Duodenal mucosa (tissue), 2 donors: ENCODE measurements around the gene PTPRE.
A peak's percentile ranks its signal among the peaks of the same experiment; 100 is the strongest.

ENCODE experiments used
- H3K27ac ChIP-seq: one replicate; pipeline ENCODE4 v1.7.0; 2013; ENCODE audit warnings: low read depth, low read length
- H3K27me3 ChIP-seq, 2 donors: one replicate each; pipeline ENCODE4 v1.7.0; 2013; ENCODE audit warnings: low read length in 2 of 2, control low read depth in 1 of 2; ENCODE audit not compliant: insufficient read depth in 2 of 2, control insufficient read depth in 1 of 2
- H3K36me3 ChIP-seq, 2 donors: one replicate each; pipeline ENCODE4 v1.7.0; 2013; ENCODE audit warnings: low read length in 2 of 2, control low read depth in 1 of 2; ENCODE audit not compliant: insufficient read depth in 2 of 2, control insufficient read depth in 1 of 2
- H3K4me1 ChIP-seq, 2 donors: one replicate each; pipeline ENCODE4 v1.7.0; 2013; ENCODE audit warnings: low read length in 2 of 2, control low read depth in 1 of 2; ENCODE audit not compliant: insufficient read depth in 2 of 2, control insufficient read depth in 1 of 2
- H3K4me3 ChIP-seq, 2 donors: one replicate each; pipeline ENCODE4 v1.7.0; 2013; ENCODE audit warnings: low read length in 2 of 2, low read depth in 1 of 2
- H3K9ac ChIP-seq, 2 donors: one replicate each; pipeline ENCODE4 v1.7.0; 2013; ENCODE audit warnings: low read length in 2 of 2, low read depth in 1 of 2
- H3K9me3 ChIP-seq, 2 donors: one replicate each; pipeline ENCODE4 v1.7.0; 2013; ENCODE audit warnings: low read length in 2 of 2, control low read depth in 1 of 2; ENCODE audit not compliant: control insufficient read depth in 1 of 2

Gene PTPRE

GRCh38 chr10:128061306-128062300, 154.7 kb downstream of the PTPRE start:
- no peaks in the 10 kb centered on the region for H3K9me3 ChIP-seq
- H3K27me3 ChIP-seq = no peaks in the 10 kb centered on the region
- peaks cover 18 to 64% of the 10 kb centered on the region in 2 donors for H3K36me3 ChIP-seq
- no peak overlapping the region for H3K4me3 ChIP-seq
- no peak overlapping the region for H3K27ac ChIP-seq
- no peak overlapping the region for H3K9ac ChIP-seq
- H3K4me1 ChIP-seq = peaks cover 20 to 39% of the 10 kb centered on the region in 2 donors

GRCh38 chr10:128062331-128062880, 155.5 kb downstream of the PTPRE start:
- Histone ChIP-seq H3K4me1 (peaks cover 20 to 39% of the 10 kb centered on the region in 2 donors), H3K9ac (no peak overlapping the region), H3K4me3 (peak overlapping the region in 1 of 2 donors; percentile 0), H3K9me3 (no peaks in the 10 kb centered on the region), H3K27ac (no peak overlapping the region), H3K27me3 (no peaks in the 10 kb centered on the region), H3K36me3 (peaks cover 25 to 66% of the 10 kb centered on the region in 2 donors)

- Histone ChIP-seq H3K4me1 (peaks cover 20 to 39% of the 10 kb centered on the region in 2 donors), H3K9ac (no peak overlapping the region), H3K4me3 (peak overlapping the region in 1 of 2 donors; percentile 0), H3K27me3 (no peaks in the 10 kb centered on the region), H3K36me3 (peaks cover 28 to 65% of the 10 kb centered on the region in 2 donors), H3K9me3 (no peaks in the 10 kb centered on the region), H3K27ac (no peak overlapping the region)
These were observed 156.1 kb downstream of the PTPRE start for GRCh38 chr10:128062881-128063563.

- peak overlapping the region in 1 of 2 donors; percentile 38 for H3K9ac ChIP-seq
- peak overlapping the region; percentile 17 for H3K27ac ChIP-seq
- peaks cover 33 to 70% of the 10 kb centered on the region in 2 donors for H3K36me3 ChIP-seq
- H3K9me3 ChIP-seq = no peaks in the 10 kb centered on the region
- peaks cover 20 to 39% of the 10 kb centered on the region in 2 donors for H3K4me1 ChIP-seq
- no peaks in the 10 kb centered on the region for H3K27me3 ChIP-seq
- H3K4me3 ChIP-seq = peak overlapping the region in 1 of 2 donors; percentile 50
These were observed 156.8 kb downstream of the PTPRE start for GRCh38 chr10:128063736-128064107.

GRCh38 chr10:128064108-128064969, 157.4 kb downstream of the PTPRE start:
- no peaks in the 10 kb centered on the region for H3K9me3 ChIP-seq
- peaks cover 33 to 71% of the 10 kb centered on the region in 2 donors for H3K36me3 ChIP-seq
- no peaks in the 10 kb centered on the region for H3K27me3 ChIP-seq
- H3K4me1 ChIP-seq = peaks cover 20 to 39% of the 10 kb centered on the region in 2 donors
- H3K4me3 ChIP-seq = peak overlapping the region in 1 of 2 donors; percentile 50
- H3K27ac ChIP-seq = peak overlapping the region; percentile 17
- peak overlapping the region in 1 of 2 donors; percentile 5 for H3K9ac ChIP-seq

GRCh38 chr10:128064970-128065580, 158.2 kb downstream of the PTPRE start:
- Histone ChIP-seq H3K27me3 (no peaks in the 10 kb centered on the region), H3K36me3 (peaks cover 32 to 71% of the 10 kb centered on the region in 2 donors), H3K4me1 (peaks cover 20 to 39% of the 10 kb centered on the region in 2 donors), H3K9me3 (no peaks in the 10 kb centered on the region), H3K27ac (peak overlapping the region; percentile 11), H3K4me3 (no peak overlapping the region), H3K9ac (no peak overlapping the region)

GRCh38 chr10:128065881-128066534, 159.1 kb downstream of the PTPRE start:
- Histone ChIP-seq H3K9ac (no peak overlapping the region), H3K4me3 (no peak overlapping the region), H3K36me3 (peaks cover 35 to 71% of the 10 kb centered on the region in 2 donors), H3K27me3 (no peaks in the 10 kb centered on the region), H3K27ac (no peak overlapping the region), H3K9me3 (no peaks in the 10 kb centered on the region), H3K4me1 (peaks cover 17 to 39% of the 10 kb centered on the region in 2 donors)

GRCh38 chr10:128066870-128067382, 160.0 kb downstream of the PTPRE start:
- H3K4me1 ChIP-seq = peaks cover 17 to 38% of the 10 kb centered on the region in 2 donors
- peak overlapping the region in 1 of 2 donors; percentile 5 for H3K9ac ChIP-seq
- no peak overlapping the region for H3K27ac ChIP-seq
- peaks cover 41 to 68% of the 10 kb centered on the region in 2 donors for H3K36me3 ChIP-seq
- H3K9me3 ChIP-seq = no peaks in the 10 kb centered on the region
- no peak overlapping the region for H3K4me3 ChIP-seq
- H3K27me3 ChIP-seq = no peaks in the 10 kb centered on the region
